HUES64 (cell line): ENCODE results near the gene TMC2.
"Not testable (repeated sequence)": the region's sequence is repeated elsewhere in the genome, so short reads cannot be mapped to it uniquely, and the experiment has no call there.

Experiments used
- H3K27ac ChIP-seq: 2 replicates; pipeline ENCODE4 v1.7.0; 2013; ENCODE audit warnings: low read depth, low read length, inconsistent platforms
- H3K27me3 ChIP-seq: 2 replicates; pipeline ENCODE4 v1.6.1; 2013; ENCODE audit warnings: mild to moderate bottlenecking, low read length; ENCODE audit not compliant: insufficient read depth
- H3K36me3 ChIP-seq: 2 replicates; pipeline ENCODE4 v1.6.1; 2013; ENCODE audit warnings: mild to moderate bottlenecking, low read length; ENCODE audit not compliant: insufficient read depth
- H3K4me1 ChIP-seq: 2 replicates; pipeline ENCODE4 v1.6.1; 2013; ENCODE audit warnings: mild to moderate bottlenecking, low read length, moderate library complexity; ENCODE audit not compliant: insufficient read depth
- H3K4me3 ChIP-seq: 2 replicates; pipeline ENCODE4 v1.5.1; 2013; ENCODE audit warnings: mild to moderate bottlenecking, low read length, moderate library complexity
- H3K9ac ChIP-seq: 2 replicates; pipeline ENCODE4 v1.6.1; 2013; ENCODE audit warnings: mild to moderate bottlenecking, low read depth, low read length
- H3K9me3 ChIP-seq: 2 replicates; pipeline ENCODE4 v1.6.1; 2013; ENCODE audit warnings: low read depth, low read length; ENCODE audit not compliant: insufficient read depth
- WGBS: fragments of 150-250, 120-280 bp; methylation state at CpG from one replicate; pipeline ENCODE4 v1.1.7; 2013; ENCODE audit warnings: missing lambda C conversion rate; 5-methylcytosine and 5-hydroxymethylcytosine counted together

Gene TMC2

DNA sequence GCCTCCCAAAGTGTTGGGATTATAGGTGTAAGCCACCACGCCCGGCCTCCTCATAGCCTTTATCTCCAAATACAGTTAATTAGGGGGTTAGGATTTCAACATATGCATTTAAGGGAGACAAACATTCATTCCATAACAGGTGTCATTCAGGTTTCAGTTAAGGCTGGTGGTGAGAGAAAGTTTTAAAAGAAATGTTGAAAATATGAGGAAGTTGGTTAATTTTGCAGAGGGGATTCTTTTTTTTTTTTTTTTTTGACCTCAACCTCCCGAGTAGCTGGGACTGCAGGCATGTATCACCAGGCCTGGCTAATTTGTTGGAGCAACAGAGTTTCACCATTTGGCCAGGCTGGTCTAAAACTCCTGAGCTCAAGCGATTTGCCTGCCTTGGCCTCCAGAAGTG, 143.7 kb downstream of the TMC2 start:
- Histone ChIP-seq H3K9ac (no peak overlapping the region), H3K36me3 (no peaks in the 10 kb centered on the region), H3K9me3 (no peaks in the 10 kb centered on the region), H3K4me1 (no peaks in the 10 kb centered on the region), H3K27me3 (peaks cover 28% of the 10 kb centered on the region), H3K4me3 (no peak overlapping the region), H3K27ac (no peak overlapping the region)
- WGBS: 84% methylated on average over 2 of the region's 4 CpGs

DNA sequence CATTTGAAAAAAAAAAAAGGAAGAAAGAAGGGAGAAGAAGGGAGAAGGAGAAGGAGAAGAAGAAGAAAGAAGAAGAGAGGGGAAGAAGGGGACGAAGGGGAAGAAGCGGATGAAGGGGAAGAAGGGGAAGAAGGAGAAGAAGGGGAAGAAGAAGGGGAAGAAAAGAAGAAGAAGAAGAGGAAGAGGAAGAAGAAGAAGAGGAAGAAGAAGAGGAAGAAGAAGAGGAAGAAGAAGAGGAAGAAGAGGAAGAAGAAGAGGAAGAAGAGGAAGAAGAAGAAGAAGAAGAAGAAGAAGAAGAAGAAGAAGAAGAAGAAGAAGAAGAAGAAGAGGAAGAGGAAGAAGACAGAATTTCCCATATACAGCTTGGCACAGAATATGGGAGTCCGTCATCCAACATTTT, 145.7 kb downstream of the TMC2 start:
- not testable (repeated sequence) for H3K4me1 ChIP-seq, H3K27ac ChIP-seq, H3K9ac ChIP-seq, H3K4me3 ChIP-seq, H3K36me3 ChIP-seq, H3K9me3 ChIP-seq
- WGBS: 86% methylated on average over 3 of the region's 3 CpGs
- peaks cover 47% of the 10 kb centered on the region for H3K27me3 ChIP-seq

DNA sequence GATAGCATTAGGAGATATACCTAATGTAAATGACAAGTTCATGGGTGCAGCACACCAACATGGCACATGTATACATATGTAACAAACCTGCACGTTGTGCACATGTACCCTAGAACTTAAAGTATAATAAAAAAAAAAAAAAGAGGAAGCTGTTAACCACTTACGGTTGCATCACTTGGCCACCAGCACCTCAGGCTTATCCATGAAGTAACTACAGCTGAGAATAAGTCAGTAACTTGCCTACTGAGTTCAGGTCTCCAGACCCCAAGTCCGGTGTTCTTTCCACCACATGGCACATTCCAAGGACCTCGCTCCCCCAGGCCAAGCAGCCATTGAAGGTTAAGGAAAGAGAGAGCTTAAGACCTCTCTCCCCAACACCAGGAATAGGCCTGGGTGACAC, 148.4 kb downstream of the TMC2 start:
- H3K9me3 ChIP-seq: not testable (repeated sequence)
- peaks cover 57% of the 10 kb centered on the region for H3K27me3 ChIP-seq
- 93% methylated on average over 2 of the region's 4 CpGs for WGBS

DNA sequence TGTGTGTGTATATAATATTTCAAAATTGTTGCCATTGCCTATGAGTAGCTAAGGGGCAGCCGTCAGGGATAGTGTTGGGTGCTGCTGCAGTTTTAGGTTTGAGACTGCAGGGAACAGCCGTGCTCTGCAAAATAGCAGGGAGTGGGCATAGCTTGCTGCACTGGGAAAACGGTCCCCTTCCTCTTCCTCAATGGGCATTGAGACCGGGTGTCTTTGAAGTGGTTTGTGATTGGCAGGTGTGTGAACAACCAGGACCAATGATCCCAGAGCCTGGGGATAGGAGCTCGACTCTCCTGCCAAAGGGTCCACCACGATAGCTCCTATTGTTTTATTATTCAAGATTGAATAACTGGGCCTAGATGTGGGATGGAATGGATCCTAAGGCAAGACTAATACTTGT, 151.1 kb downstream of the TMC2 start:
- H3K9me3 ChIP-seq: no peaks in the 10 kb centered on the region
- H3K27me3 ChIP-seq: peaks cover 76% of the 10 kb centered on the region
- no peaks in the 10 kb centered on the region for H3K36me3 ChIP-seq
- H3K4me3 ChIP-seq: no peak overlapping the region
- H3K4me1 ChIP-seq: no peaks in the 10 kb centered on the region
- no peak overlapping the region for H3K27ac ChIP-seq
- 34% methylated on average over 6 of the region's 6 CpGs for WGBS
- no peak overlapping the region for H3K9ac ChIP-seq

More for the DNA sequence above, 148.4 kb downstream of the TMC2 start:
- H3K9ac ChIP-seq, H3K36me3 ChIP-seq, H3K4me3 ChIP-seq, H3K27ac ChIP-seq, H3K4me1 ChIP-seq: not testable (repeated sequence)

DNA sequence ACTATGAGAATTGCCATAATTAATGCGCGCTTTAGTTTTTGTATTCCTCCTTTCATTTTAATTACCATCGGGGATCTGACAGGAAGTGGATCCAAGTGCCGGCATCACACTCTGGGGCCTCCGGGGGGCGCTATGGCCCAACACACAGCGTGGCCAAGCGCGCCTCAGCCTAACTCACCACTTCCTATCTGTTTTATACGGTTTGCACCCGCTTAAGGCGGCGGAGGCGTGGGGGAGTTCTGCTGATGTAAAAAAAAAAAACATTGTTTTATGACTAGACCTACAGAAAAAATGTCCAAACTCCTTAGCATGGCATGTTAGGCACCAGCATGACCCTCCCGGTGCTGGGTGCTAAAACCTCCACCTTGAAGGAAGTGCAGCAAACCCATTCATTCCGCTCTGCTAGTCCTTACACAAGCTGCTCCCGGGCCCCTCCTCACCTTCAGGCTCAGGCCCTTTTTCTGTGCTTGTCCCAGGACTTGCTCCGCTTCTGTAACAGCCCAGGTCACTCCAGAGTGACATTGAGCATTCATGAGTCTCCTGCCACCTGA, 151.7 kb downstream of the TMC2 start:
- Histone ChIP-seq H3K27ac (no peak overlapping the region), H3K9me3 (no peaks in the 10 kb centered on the region), H3K36me3 (no peaks in the 10 kb centered on the region), H3K27me3 (peaks cover 76% of the 10 kb centered on the region), H3K4me1 (no peaks in the 10 kb centered on the region), H3K4me3 (peak overlapping the region; percentile 31; the same call in 1 of the 2 replicates), H3K9ac (no peak overlapping the region)
- 8% methylated on average over 17 of the region's 18 CpGs for WGBS

DNA sequence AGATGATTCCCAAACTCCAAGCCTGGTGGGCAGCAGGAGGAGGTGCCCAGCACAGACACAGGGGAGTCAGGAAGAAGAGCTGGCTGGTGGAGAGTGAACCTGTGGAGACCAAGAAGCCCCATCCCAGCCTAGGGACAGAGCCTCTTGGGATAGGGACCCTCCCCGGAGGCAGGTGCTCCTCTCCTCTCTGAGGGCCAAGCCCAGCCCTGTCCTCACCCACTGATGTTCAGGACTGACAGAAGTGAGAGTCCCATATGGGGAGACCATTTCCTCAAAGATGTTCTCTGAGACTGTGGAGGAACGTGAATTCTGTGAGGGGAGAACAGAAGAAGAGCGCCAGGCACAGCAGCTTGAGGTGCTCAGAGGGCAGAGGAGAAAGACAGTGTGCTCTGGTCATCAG, 153.8 kb downstream of the TMC2 start:
- Histone ChIP-seq H3K27me3 (peaks cover 92% of the 10 kb centered on the region), H3K4me1 (peaks cover 11% of the 10 kb centered on the region), H3K4me3 (no peak overlapping the region), H3K9ac (no peak overlapping the region), H3K9me3 (no peaks in the 10 kb centered on the region), H3K27ac (no peak overlapping the region), H3K36me3 (no peaks in the 10 kb centered on the region)
- 91% methylated on average over 3 of the region's 3 CpGs for WGBS

DNA sequence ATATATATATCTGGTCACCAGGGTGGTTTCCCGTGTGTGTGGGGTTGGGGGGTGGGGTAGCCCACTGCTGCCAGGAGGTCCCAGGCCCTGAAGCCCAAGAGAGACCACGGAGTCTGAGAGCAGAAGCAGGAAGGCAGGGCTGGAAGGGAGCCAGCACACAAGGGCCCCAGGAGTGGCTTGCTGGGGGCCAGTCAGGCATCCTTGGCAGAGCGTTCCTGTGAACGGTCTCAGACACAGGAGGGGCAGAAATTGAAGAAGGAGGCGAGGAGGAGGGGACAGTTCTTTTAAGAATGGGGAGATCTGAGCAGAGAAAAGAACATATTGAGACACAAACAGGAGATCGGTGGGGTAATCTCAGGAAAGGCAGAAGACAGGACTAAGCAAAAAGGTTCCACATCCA, 154.3 kb downstream of the TMC2 start:
- H3K9me3 ChIP-seq: no peaks in the 10 kb centered on the region
- peaks cover 13% of the 10 kb centered on the region for H3K4me1 ChIP-seq
- 81% methylated on average over 6 of the region's 6 CpGs for WGBS

DNA sequence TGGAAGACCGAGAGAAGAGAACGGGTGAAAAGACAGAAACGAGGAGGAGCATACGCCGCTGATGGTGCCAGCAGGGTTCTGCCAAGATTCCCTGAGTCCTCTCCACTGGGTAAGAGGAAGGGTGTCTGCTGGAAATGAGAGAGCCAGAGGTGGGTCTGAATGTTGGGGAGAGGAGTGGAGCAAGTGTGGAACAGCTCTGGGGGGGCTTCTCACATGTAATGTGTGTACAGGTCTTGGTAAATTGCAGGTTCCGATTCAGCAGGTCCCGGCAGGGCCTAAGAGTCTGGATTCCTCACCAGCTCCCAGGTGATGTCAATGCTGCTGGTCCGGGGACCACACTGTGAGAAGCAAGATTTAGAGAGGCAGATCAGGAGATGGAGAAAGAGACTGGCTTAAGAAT, 154.8 kb downstream of the TMC2 start:
- no peaks in the 10 kb centered on the region for H3K36me3 ChIP-seq
- peaks cover 92% of the 10 kb centered on the region for H3K27me3 ChIP-seq
- H3K4me3 ChIP-seq: no peak overlapping the region
- H3K27ac ChIP-seq: no peak overlapping the region
- H3K4me1 ChIP-seq: peaks cover 13% of the 10 kb centered on the region
- 90% methylated on average over 8 of the region's 8 CpGs for WGBS
- no peak overlapping the region for H3K9ac ChIP-seq
- no peaks in the 10 kb centered on the region for H3K9me3 ChIP-seq

More for the DNA sequence above, 154.3 kb downstream of the TMC2 start:
- Histone ChIP-seq H3K9ac (no peak overlapping the region), H3K27ac (no peak overlapping the region), H3K4me3 (no peak overlapping the region), H3K36me3 (no peaks in the 10 kb centered on the region), H3K27me3 (peaks cover 92% of the 10 kb centered on the region)
